DLD1 (cell line): ENCODE data around the gene LIF.
"Not testable (repeated sequence)": the region's sequence is repeated elsewhere in the genome, so short reads cannot be mapped to it uniquely, and the experiment has no call there.

ENCODE experiments used
- in situ Hi-C: cut with HindIII; loops from 2 replicates; pipeline ENCODE4 v1.10.0; 2017; ENCODE audit warnings: low sequenced_read_pairs

LIF gene

DNA sequence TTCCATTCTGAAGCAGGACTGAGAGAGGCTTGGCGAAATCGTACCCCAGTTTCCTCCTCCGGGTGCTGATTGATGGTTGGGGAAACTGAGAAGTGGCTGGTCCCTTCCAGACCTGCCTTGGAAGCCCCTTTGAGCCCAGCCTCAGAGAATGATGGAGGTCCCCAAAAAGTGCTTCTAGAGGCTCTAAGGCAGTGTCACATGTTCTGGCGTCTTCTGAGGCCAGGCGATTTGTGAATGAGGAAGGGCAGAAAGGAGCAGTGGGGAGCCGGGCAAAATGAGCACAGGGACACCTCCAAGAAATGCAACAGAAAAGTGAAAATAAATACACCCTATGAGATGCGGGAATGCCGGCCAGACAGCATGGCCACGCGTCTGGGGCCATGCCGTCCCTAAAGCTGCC lies 1.0 kb upstream of the LIF start:
- in situ Hi-C loops: no loop called here

DNA sequence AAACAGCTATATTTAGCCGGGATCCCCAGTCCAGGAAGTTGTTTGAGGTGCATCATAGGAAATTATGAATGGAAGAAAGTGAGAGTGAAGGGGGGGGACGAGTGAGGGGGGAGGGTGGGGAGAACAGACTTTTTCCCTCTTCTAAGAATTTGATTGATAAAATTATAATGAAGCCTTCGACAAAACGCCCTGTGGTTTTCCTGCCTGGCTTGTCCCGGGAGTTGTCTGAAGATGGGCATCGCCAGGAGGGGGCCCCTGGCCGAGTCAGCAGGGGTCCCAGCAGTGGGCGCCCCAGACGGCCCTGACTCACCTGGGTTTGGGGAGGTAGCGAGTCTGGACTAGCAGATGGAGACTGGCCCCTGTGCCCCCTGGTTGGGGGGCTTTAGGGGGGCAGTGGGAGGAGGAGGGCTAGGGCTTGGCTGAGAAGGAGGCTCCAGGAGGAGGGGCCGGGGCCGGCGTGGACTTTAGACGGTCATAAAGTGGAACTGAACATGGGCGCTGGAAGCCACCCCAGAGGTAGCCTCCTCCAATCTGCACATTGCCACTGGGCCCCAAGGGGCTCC lies 336 bp upstream of the LIF start:
- in situ Hi-C loops: no loop called here

DNA sequence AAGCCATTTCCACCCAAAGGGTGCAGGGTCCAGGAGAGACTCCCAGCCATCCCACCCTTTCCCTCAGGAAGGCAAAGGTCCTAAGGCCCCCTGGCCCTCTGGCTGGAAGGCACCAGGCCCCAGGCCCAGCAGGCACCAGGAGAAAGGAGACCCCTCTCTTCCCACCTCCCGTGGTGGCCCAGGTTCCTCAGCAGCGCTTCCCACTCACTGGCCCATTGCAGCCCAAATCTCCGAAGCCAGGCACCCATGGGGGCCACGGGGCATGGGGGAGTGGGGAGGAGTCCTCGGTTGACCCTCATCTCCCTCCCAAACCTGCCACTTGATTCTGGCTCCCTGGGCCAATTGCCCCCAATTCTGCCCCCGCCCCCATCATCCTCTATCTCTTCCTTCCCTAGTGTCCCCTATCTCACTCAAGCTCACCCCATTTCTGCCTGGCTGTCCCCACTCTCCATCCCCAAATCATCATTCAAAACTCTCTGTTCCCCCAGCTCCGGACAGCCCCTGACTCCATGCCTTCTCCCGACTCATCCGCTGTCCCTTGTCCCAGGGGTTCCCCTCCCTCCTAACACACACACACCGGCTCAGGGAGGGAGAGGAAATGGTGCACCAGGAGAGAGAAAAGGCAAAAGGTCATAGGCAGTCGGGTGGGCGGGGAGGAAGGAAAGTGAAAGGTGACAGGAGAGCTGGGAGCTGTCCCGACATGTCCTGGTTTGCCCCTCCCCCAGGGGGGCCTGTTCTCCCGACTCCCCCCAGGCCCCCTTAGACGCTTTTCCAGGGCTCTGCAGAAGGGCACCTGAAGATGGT lies 1.2 kb downstream of the LIF start:
- in situ Hi-C loops: no loop called here

DNA sequence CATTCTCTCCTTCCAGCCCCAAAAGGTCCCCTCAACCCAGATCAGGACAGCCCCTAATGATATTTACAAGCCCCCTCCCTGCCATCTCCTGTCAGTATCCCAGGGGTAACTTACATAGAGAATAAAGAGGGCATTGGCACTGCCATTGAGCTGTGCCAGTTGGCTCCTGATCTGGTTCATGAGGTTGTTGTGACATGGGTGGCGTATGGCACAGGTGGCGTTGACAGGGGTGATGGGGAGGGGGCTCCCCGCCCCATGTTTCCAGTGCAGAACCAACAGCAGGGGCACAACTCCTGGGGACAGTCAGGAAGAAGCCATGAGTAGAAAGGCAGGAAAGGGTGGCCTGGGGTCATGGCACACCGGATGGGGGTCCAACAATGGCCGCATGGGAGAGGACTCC lies 1.9 kb downstream of the LIF start:
- in situ Hi-C loops: no loop called here

DNA sequence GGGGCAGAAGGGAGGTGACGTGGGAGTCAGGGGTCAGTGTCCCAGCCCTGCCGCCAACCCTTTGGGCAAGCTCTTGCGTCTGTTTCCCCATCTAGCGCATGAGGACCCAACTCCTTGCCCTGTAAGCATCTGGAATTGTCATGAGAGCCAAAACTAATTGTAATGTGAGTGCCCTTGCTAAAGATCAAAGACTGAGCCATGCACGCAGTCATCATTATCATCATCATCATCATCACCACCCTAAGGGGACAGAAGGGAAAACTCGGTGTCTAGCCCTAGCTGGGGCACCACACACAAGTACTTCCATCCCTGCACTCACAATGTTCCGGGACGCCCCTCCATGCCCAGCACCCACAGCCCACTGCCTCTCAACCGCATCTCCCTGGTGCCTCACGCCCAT lies 2.5 kb downstream of the LIF start:
- in situ Hi-C loops: no loop called here

DNA sequence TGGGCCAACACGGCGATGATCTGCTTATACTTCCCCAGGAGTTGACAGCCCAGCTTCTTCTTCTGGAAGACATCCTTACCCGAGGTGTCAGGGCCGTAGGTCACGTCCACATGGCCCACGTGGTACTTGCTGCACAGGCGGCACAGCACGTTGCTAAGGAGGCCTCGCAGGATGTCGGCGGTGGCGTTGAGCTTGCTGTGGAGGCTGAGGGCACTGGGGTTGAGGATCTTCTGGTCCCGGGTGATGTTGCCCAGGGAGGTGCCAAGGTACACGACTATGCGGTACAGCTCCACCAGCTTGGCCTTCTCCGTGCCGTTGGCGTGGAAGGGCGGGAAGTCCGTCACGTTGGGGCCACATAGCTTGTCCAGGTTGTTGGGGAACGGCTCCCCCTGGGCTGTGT lies 2.9 kb downstream of the LIF start:
- in situ Hi-C loops: no loop called here

DNA sequence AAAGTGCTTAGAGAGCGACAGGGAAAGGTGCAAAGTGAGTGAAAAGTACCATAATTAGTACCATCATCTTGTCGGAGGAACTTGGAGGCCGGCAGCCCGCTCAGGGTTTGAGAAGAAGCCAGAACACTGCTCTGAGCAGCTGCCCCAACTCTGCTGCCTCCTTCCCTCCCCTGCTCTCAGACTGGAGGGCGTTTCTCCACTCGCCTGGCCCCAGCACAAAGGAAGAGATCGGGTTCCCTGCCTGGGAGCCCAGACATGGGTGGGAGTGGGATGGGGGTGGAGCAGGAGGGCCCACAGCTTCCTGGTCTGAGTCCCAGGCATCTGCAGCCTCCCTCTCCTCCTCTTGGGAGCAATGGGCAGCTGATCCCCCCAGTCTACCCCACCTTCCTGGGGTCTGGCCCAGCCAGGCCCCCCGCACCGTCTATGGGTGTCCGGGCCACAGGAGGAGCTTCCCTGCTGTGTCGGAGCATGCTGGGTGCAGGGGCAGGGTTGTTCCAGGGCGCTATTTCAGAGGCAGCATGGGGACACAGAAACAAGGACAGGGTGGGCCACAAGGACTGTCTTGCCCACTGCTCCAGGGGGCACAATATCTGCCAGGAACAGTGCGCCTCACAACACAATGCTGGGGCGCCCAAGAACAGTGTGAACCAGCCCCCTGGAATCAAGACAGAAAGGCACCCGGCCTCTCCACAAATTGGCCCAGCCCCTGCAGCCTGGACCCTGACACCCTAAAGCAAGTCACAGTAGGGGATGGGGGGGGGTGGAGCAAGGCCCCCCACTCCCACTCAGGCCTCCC lies 4.8 kb downstream of the LIF start:
- in situ Hi-C loops: no loop called here

DNA sequence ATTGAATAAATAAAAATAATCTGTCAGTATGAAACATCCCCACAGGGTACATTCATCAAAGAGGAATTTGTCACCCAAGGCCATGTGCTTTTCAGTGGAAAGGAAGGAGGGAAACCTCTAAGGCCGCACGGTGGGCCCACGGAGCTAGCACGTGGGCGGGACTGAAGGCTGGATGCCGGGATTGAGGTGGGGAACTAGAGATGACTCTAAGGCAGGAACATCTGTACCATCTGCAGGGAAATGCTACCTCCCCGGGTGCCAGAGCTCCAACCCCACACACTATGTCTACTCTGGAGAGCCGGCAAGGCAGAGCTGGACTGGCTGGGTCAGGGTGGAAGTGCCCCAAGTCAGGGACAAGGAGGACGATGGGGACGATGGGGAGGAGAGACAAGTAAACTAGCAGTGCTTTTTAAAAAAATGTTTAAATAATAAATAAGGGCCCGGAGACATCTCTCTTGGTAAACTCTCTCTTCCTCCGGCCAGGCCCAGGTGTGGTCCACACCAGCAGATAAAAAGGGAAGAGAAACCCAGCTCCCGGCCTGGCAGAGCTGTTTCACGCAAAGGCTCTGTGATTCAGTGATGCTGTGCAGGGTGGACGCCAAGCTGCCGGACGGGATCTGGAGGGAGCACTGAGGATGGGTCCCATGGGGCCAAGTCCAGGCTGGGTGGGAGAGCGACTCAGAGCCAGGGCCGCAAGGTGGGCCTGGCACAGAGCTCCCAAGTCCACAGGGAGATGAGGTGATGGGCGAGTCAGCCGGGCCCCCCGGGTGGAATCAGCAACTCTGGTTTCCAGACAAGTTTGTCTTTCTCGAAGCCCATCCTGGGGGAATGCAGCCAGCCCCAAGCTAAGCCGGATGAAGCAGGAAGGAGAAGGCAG lies 5.8 kb downstream of the LIF start:
- in situ Hi-C loops: no loop called here

DNA sequence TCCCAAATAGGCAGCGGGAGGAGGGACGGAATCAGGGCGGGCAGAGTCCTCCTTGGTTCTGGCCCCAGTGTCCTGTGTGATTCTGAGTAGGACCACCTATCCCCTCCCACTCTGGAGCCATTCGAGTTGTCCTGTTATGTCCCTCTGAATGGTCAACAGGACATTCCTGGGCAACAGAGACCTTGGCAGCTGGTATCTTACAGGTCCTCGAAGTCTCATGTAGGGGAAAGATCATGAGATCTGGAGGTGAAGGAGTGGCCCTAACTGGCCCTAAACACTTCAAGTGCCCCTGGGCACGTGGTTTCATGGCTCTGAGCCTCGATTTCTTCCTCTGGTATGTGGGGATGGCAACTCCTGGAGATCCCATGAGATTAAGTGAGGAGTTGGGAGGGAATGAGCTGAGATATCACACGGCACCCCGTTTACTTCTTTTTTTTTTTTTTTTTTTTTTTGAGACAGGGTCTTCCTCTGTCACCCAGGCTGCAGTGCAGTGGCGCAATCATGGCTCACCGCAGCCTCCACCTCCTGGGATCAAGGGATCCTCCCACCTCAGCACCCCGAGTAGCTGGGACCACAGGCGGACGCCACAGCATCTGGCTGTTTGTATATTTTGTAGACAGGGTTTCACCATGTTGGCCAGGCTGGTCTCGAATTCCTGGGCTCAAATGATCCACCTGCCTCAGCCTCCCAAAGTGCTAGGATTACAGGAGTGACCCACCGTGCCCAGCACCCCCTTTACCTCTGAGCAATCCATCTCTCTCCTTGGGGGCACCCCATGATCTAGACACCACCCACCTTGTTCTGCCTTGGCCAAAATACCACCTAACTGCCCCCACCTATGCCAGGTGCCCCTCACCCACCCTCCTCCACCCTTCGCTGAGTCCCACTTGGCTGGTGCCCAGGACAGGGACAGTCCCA lies 6.8 kb downstream of the LIF start:
- in situ Hi-C loops: no loop called here

DNA sequence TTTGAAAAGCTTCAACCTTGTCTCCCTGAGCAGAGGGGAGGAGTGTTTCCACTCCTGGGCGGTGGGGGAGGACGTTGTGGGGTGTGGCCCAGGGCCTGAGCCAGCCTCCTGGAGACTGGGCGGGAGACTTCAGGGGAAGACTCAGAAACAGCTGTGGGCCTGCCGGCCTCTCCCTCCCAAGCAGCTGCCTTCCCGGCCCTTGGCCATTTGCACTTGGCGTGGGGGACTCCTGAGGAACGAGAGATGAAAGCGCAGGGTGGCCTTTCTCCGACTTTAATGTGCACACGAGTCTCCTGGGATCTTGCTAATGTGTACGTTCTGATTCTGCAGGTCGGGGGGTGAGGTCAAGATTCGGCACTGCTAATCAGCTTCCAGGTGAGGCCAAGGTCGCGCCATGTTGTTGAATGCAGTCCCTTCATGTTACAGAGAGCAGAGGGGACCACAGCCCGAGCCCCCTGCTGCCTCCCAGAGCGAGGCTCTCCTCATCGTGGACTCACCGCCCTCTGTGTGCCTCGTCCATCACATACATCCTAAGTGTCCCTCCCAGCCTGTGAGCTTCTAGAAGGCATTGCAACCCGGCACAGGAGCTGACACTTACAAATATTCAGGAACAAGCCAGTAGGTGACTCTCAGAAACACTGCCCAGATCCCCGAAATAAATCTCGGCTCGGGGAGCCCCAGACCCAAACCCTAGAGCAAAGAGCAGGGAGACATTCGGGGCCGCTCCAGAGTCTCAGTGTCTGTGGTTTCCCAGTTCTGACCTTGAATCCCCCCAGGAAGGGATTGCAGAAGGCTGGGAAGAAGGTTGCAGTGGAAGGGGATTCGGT lies 7.7 kb downstream of the LIF start:
- in situ Hi-C loops: no loop called here

DNA sequence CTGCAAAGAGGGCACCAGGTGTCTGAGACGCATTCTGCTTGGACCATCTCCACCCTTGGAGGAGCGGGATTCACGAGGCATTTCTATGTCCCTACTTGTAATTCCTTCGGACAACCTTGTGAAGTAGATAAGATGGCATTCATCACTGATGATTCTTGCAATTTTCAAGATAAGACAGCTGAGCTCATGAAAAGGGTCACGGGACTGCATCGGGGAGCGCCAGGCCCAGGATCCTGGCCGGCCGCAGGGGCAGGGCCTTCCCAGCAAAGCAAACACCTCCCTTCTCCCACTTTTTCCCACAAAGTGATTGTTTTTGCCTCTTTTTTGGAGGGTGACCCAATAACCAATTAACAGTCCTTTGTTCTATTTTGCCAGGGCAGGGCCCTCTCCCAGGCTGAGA lies 8.4 kb downstream of the LIF start:
- in situ Hi-C loops: no loop called here

DNA sequence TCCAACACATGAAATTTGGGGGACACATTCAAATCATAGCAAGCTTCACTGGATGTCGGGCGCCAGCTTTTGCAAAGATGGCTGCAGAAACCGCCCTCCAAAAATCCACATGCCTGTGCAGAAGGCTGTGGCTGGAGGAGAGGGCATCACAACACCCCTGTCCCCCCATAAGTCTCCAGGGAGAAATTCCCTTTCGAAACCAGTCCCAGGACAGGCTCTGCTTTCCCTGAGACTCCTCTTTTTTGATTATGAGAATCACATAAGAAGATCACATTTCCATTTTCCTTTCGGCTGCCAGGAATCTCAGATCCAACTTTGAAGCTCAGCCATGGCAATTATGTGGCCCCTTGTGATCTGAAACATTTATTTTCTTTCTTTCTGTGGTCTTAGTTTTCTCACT lies 9.7 kb downstream of the LIF start:
- in situ Hi-C loops: no loop called here

DNA sequence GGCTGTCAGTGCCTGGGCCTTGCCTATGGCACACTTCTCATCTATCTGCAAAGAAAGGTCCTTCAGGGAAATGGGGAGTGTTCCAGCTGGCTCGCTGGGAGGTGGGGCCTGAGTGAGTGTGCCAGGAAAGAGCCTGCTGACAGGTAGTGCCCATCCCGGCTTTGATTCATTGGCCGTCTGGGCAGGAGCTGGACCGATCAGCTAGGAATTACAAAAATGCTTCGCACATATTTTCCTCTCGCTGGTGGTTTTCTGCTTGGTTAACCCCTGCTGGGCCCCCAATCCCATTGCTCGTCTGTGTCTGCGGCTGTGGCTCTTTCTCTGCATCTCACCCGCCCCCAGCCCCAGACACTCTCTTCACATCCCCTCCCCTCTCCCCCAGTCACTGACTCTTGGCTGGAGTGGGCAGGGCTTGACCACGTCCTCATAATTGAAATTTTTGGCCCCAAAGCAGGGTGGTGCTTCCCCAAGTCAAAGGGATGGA lies 10.8 kb downstream of the LIF start:
- in situ Hi-C loops: no loop called here

DNA sequence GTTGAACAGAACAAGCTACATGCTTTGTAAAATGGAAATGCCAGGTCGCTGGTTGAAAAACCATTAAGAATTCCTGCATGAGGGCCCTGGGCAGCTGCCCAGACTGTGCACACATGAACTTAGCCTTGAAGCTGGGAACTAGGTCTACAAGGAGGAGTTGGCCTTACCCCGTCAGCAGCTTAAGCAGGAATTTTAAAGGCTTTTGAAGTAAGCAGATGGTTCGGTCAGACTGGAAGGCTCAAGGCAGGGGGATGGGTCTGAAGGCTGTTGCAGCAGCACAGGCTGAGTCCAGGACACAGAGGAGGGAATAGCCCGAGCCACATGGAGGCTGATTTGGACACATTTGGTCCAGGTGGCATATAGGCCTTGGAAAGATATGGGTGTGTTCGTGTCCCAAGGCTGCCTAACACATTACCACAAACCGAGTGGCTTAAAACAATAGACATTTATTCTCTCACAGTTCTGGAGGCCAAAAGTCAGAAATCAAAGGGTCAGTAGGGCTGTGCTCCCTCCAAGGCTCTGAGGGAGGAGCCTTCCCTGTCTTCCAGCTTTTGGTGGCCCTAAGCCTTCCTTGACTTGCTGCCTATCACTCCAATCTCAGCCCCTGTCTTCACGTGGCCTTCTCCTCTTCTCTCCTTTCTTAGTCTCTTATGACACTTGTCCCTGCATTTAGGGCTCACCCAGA lies 11.6 kb downstream of the LIF start:
- in situ Hi-C loops: no loop called here

DNA sequence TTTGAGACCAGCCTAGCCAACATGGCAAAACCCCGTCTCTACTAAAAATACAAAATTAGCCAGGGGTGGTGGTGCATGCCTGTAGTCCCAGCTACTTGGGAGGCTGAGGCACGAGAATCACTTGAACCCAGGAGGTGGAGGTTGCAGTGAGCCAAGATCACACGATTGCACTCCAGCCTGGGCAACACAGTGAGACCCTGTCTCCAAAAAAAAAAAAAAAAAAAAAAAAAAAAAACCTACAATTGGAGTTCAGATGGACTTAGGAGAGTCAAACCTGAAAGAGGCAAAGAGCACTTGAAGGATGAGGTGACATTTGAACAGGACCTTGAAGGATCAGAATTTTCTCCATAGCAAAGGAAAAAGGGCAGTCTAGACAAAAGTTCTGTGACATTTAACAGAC lies 12.2 kb downstream of the LIF start:
- in situ Hi-C loops: not testable (repeated sequence)

DNA sequence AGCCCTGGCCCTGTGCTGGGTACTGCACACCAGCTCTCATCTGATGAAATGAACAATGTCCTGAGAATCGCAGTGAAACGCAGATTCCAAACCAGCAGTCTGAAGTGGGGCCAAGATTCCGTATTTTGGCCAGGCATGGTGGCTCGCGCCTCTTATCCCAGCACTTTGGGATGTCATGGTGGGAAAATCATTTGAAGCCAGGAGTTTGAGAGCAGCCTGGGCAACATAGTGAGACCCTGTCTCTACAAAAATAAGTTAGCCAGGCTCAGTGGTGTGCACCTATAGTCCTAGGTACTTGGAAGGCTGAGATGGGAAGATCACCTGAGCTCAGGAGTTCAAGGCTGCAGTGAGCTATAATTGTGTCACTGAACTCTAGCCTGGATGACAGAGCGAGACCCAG lies 13.0 kb downstream of the LIF start:
- in situ Hi-C loops: no loop called here

DNA sequence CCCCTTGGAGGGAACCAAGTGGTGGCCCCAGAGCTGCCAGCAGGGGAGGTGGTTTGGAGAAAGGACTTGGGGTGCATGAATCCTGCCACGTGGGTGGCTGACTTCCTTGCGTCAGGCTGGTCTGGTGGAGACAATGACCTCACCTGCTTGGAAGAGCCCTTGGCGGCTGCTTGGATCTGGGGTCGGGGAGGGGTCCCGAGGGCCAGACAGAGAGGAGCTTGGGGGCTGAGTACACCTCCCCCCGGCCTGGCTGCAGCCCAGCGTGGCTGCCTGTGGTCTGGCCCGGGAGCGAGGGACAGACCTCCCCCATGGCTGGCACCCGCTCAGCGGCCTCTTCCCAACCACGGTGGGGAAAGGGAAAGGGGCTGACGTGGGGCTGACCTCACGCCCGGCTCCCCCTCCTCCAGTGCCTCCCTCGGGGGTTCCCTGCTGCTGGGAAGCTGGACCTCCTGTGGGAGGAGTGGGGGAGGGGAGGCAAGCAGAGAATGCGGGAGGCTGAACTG lies 13.8 kb downstream of the LIF start:
- in situ Hi-C loops: no loop called here

DNA sequence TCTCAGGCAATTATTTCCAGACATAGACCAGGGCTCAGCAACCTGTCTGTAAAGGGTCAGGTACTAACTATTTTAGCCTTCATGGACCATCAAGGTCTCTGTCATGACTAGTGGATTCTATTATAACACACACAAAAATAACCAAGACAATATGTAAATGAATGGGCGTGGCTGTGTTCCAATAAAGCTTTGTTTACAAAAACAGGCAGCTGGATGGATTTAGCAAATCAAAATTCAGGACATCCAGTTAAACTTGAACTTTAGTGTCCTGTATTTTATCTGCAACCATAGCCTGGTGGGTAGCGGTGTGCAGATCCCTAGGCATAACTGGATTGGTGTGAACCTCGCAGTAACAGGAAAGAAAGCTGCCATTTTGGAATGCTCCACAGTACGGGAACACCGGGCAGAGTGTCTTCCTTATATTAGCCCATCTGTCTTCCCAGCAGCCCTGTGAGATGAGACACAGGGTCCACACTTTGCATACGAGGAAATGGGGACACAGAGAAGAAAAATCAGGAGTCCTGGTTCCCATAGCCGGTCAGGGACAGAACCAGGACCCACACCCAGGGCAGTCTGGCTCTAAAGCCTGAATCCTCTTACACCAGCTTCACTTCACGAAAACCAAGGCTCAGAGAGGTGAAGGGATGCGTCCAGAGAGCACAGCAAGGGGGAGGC lies 15.6 kb downstream of the LIF start:
- in situ Hi-C loops: no loop called here
